Stomach smooth muscle (tissue), 2 donors: ENCODE data around the gene NOA1.

ENCODE experiments used
- H3K27ac ChIP-seq: one replicate; pipeline ENCODE4 v1.7.0; 2013; ENCODE audit warnings: mild to moderate bottlenecking, low read length, inconsistent platforms
- H3K27me3 ChIP-seq, 2 donors: one replicate each; pipeline ENCODE4 v1.7.0; 2013; ENCODE audit warnings: low read length in 2 of 2; ENCODE audit not compliant: insufficient read depth in 2 of 2, control insufficient read depth in 1 of 2
- H3K36me3 ChIP-seq, 2 donors: one replicate each; pipeline ENCODE4 v1.7.0; 2013; ENCODE audit warnings: low read length in 2 of 2; ENCODE audit not compliant: control insufficient read depth in 2 of 2, insufficient read depth in 2 of 2
- H3K4me1 ChIP-seq: one replicate; pipeline ENCODE4 v1.7.0; 2013; ENCODE audit warnings: low read length; ENCODE audit not compliant: control insufficient read depth, insufficient read depth
- H3K4me3 ChIP-seq, 2 donors: one replicate each; pipeline ENCODE4 v1.7.0; 2013; ENCODE audit warnings: low read length in 2 of 2
- H3K9ac ChIP-seq, 2 donors: one replicate each; pipeline ENCODE4 v1.7.0; 2013; ENCODE audit warnings: low read length in 2 of 2, mild to moderate bottlenecking in 1 of 2
- H3K9me3 ChIP-seq, 2 donors: one replicate each; pipeline ENCODE4 v1.7.0; 2013; ENCODE audit warnings: low read length in 2 of 2; ENCODE audit not compliant: control insufficient read depth in 2 of 2
- donor health status: healthy.
- donor health status: Pancreatic carcinoma.

Gene NOA1

GRCh38 chr4:56977321-56978012, at the start of gene NOA1:
Gene NOA1 (minus strand): TSS chr4:56977606. CDS start chr4:56977585, 21 bp downstream.
- Histone ChIP-seq H3K9ac (peak within 1 kb of the TSS; percentile 88 to 97), H3K27ac (peak within 1 kb of the TSS; percentile 84), H3K27me3 (no peaks in the 10 kb centered on the region), H3K9me3 (no peaks in the 10 kb centered on the region), H3K4me3 (peak within 1 kb of the TSS; percentile 99 to 100), H3K4me1 (peaks cover 18% of the 10 kb centered on the region), H3K36me3 (peaks cover 13 to 16% of the 10 kb centered on the region in 2 donors)

- Histone ChIP-seq H3K27ac (no peak overlapping the region), H3K27me3 (no peaks in the 10 kb centered on the region), H3K36me3 (peaks cover 30 to 49% of the 10 kb centered on the region in 2 donors), H3K4me3 (no peak overlapping the region), H3K9me3 (no peaks in the 10 kb centered on the region), H3K9ac (no peak overlapping the region), H3K4me1 (no peaks in the 10 kb centered on the region)
Measured at GRCh38 chr4:57023104-57023503, 45.7 kb upstream of the NOA1 start.

DNA sequence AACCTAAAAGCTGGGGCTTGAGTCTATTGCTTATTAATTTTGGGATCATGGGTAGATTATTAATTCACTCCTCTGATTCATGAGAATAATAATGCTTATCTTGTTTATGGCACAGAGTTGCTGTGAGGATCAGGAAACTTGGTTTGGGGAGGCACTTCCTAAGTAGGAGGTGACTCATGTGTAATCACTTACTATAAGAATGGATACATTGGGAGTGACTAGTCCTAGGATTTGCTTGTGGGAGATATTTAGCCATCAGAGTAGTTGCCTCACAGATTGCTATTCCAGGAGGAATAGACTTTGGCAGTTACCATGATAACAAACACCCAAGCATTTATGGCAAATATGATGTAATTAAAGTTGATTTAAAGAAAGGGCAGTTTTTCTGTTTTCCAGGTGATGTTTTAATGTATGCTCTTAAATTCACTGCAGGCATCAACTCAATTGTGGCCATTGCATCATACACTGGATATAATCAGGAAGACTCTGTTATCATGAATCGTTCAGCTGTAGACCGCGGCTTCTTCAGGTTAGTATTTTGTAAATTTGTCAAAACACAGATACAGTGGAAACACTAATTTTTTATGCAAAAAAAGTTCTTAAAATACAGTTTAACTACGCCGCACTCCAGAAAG, 43.2 kb upstream of the NOA1 start:
- Histone ChIP-seq H3K27me3 (no peaks in the 10 kb centered on the region), H3K9ac (no peak overlapping the region), H3K36me3 (peaks cover 38 to 65% of the 10 kb centered on the region in 2 donors), H3K4me3 (no peak overlapping the region), H3K9me3 (no peaks in the 10 kb centered on the region), H3K27ac (no peak overlapping the region), H3K4me1 (no peaks in the 10 kb centered on the region)

- no peaks in the 10 kb centered on the region for H3K9me3 ChIP-seq
- H3K36me3 ChIP-seq: peaks cover 34 to 58% of the 10 kb centered on the region in 2 donors
- H3K4me1 ChIP-seq: no peaks in the 10 kb centered on the region
- no peaks in the 10 kb centered on the region for H3K27me3 ChIP-seq
- no peak overlapping the region for H3K4me3 ChIP-seq
- H3K27ac ChIP-seq: no peak overlapping the region
- H3K9ac ChIP-seq: no peak overlapping the region
Measured at GRCh38 chr4:57018980-57019379, 41.6 kb upstream of the NOA1 start.

- peaks cover 38 to 39% of the 10 kb centered on the region in 2 donors for H3K36me3 ChIP-seq
- H3K9ac ChIP-seq: no peak overlapping the region
Measured at GRCh38 chr4:57013543-57014120, 36.2 kb upstream of the NOA1 start.

GRCh38 chr4:56999751-57000150, 22.3 kb upstream of the NOA1 start:
- Histone ChIP-seq H3K36me3 (peaks cover 17 to 36% of the 10 kb centered on the region in 2 donors), H3K9me3 (no peaks in the 10 kb centered on the region), H3K4me1 (peaks cover 8% of the 10 kb centered on the region), H3K9ac (no peak overlapping the region), H3K27ac (no peak overlapping the region), H3K27me3 (no peaks in the 10 kb centered on the region), H3K4me3 (no peak overlapping the region)

More at GRCh38 chr4:57013543-57014120, 36.2 kb upstream of the NOA1 start:
- H3K9me3 ChIP-seq: no peaks in the 10 kb centered on the region
- no peak overlapping the region for H3K4me3 ChIP-seq
- no peaks in the 10 kb centered on the region for H3K27me3 ChIP-seq
- H3K27ac ChIP-seq: no peak overlapping the region
- H3K4me1 ChIP-seq: no peaks in the 10 kb centered on the region

- no peaks in the 10 kb centered on the region for H3K9me3 ChIP-seq
- H3K27me3 ChIP-seq: no peaks in the 10 kb centered on the region
- H3K4me3 ChIP-seq: peak overlapping the region; percentile 8 to 37
- no peak overlapping the region for H3K9ac ChIP-seq
- peaks cover 24 to 25% of the 10 kb centered on the region in 2 donors for H3K36me3 ChIP-seq
- no peak overlapping the region for H3K27ac ChIP-seq
- H3K4me1 ChIP-seq: peaks cover 8% of the 10 kb centered on the region
Measured at GRCh38 chr4:56995525-56995924, 18.1 kb upstream of the NOA1 start.

- no peaks in the 10 kb centered on the region for H3K9me3 ChIP-seq
- H3K27ac ChIP-seq: no peak overlapping the region
- no peak overlapping the region for H3K4me3 ChIP-seq
- H3K4me1 ChIP-seq: peaks cover 1% of the 10 kb centered on the region
- H3K36me3 ChIP-seq: peaks cover 22 to 23% of the 10 kb centered on the region in 2 donors
- H3K27me3 ChIP-seq: no peaks in the 10 kb centered on the region
- H3K9ac ChIP-seq: no peak overlapping the region
Measured at GRCh38 chr4:56990109-56990905, 12.9 kb upstream of the NOA1 start.

- H3K4me3 ChIP-seq: no peak overlapping the region
- peaks cover 14 to 16% of the 10 kb centered on the region in 2 donors for H3K36me3 ChIP-seq
- no peak overlapping the region for H3K27ac ChIP-seq
- H3K9me3 ChIP-seq: no peaks in the 10 kb centered on the region
- H3K27me3 ChIP-seq: no peaks in the 10 kb centered on the region
- H3K4me1 ChIP-seq: no peaks in the 10 kb centered on the region
- H3K9ac ChIP-seq: no peak overlapping the region
Measured at GRCh38 chr4:56986952-56987351, 9.5 kb upstream of the NOA1 start.

- no peak overlapping the region for H3K9ac ChIP-seq
- H3K36me3 ChIP-seq: peaks cover 11 to 16% of the 10 kb centered on the region in 2 donors
- H3K4me3 ChIP-seq: no peak overlapping the region
- H3K9me3 ChIP-seq: no peaks in the 10 kb centered on the region
- peaks cover 2% of the 10 kb centered on the region for H3K4me1 ChIP-seq
- H3K27me3 ChIP-seq: no peaks in the 10 kb centered on the region
- H3K27ac ChIP-seq: no peak overlapping the region
Measured at GRCh38 chr4:56986192-56986591, 8.8 kb upstream of the NOA1 start.
